Kidney glomerular epithelial cell (primary cell): ENCODE results near the gene KRT86.
A peak's percentile ranks its signal among the peaks of the same experiment; 100 is the strongest.
"Not testable (repeated sequence)": the region's sequence is repeated elsewhere in the genome, so short reads cannot be mapped to it uniquely, and the experiment has no call there.

Experiments used
- DNase-seq: peaks from one replicate; lab custom pipeline; 2025; lab: John Stamatoyannopoulos, UW

The KRT86 gene

GRCh38 chr12:52291267-52291935 lies 17.0 kb downstream of the KRT86 start, which contains the start of gene KRT81:
KRT81 (minus strand) TSS chr12:52291534; CDS start chr12:52291465, 69 bp downstream.
- no peak for DNase-seq

GRCh38 chr12:52293926-52294325 lies 19.5 kb downstream of the KRT86 start:
- no peak for DNase-seq

GRCh38 chr12:52294803-52295202 lies 20.4 kb downstream of the KRT86 start:
- DNase-seq = no peak

GRCh38 chr12:52295663-52296062 lies 21.2 kb downstream of the KRT86 start:
- no peak for DNase-seq

- no peak for DNase-seq
Measured at GRCh38 chr12:52296572-52297215, 22.2 kb downstream of the KRT86 start.

GRCh38 chr12:52298677-52299190 lies 24.3 kb downstream of the KRT86 start:
- DNase-seq = no peak

GRCh38 chr12:52300796-52301691 lies 26.6 kb downstream of the KRT86 start:
- DNase-seq = peak; percentile 8

- not testable (repeated sequence) for DNase-seq
Measured at GRCh38 chr12:52301721-52302120, 27.3 kb downstream of the KRT86 start.

- not testable (repeated sequence) for DNase-seq
Measured at GRCh38 chr12:52302242-52302914, 27.9 kb downstream of the KRT86 start.

GRCh38 chr12:52304941-52305411 lies 30.5 kb downstream of the KRT86 start:
- not testable (repeated sequence) for DNase-seq

- no peak for DNase-seq
Measured at GRCh38 chr12:52305921-52306705, 31.7 kb downstream of the KRT86 start.

- DNase-seq = no peak
Measured at GRCh38 chr12:52306731-52307130, 32.3 kb downstream of the KRT86 start.

- peak; percentile 21 for DNase-seq
Measured at GRCh38 chr12:52307836-52308805, 33.7 kb downstream of the KRT86 start.

- no peak for DNase-seq
Measured at GRCh38 chr12:52308806-52309425, 34.5 kb downstream of the KRT86 start.

- no peak for DNase-seq
Measured at GRCh38 chr12:52310622-52311284, 36.3 kb downstream of the KRT86 start.

GRCh38 chr12:52311285-52311648 lies 36.8 kb downstream of the KRT86 start:
- no peak for DNase-seq

GRCh38 chr12:52312086-52312485 lies 37.6 kb downstream of the KRT86 start:
- DNase-seq = no peak

- DNase-seq = no peak
Measured at GRCh38 chr12:52313461-52313860, 39.0 kb downstream of the KRT86 start.

GRCh38 chr12:52313926-52314325 lies 39.5 kb downstream of the KRT86 start:
- DNase-seq = no peak
